GM20000 (cell line): ENCODE measurements around the gene SLC5A9.

Experiments used
- DNase-seq: peaks from one replicate; pipeline ENCODE4 v3.0.0; 2012; ENCODE audit warnings: low spot score
- CTCF ChIP-seq: IDR thresholded peaks from 2 replicates; pipeline ENCODE4 v1.5.1; 2012; ENCODE audit warnings: mild to moderate bottlenecking, control low read depth; ENCODE audit errors: extremely low read depth, missing control alignments

SLC5A9 gene

DNA sequence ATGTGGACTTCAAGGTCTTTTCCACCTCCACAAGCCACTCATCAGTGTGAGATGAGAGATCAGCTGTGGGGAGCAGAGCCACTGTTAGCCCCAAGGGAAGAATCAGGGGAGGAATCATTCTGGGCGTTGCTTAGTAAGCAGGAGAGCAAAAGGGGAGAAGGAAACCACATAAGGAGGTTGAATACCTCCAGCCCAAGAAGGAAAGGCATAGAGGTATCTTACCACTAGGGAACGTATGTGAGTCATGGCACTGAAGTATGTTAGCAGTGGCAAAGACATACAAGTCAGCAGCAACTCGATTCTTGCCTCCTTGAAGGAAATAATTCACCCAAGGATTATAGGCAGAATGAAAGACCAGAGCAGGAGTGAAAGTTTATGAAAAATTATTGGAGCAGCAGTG is 31.6 kb upstream of the SLC5A9 start:
- DNase-seq: no peak

GRCh38 chr1:48194801-48195200 is 27.7 kb upstream of the SLC5A9 start:
- TF ChIP-seq CTCF: no peak

More for the DNA sequence above, 31.6 kb upstream of the SLC5A9 start:
- TF ChIP-seq CTCF: no peak

DNA sequence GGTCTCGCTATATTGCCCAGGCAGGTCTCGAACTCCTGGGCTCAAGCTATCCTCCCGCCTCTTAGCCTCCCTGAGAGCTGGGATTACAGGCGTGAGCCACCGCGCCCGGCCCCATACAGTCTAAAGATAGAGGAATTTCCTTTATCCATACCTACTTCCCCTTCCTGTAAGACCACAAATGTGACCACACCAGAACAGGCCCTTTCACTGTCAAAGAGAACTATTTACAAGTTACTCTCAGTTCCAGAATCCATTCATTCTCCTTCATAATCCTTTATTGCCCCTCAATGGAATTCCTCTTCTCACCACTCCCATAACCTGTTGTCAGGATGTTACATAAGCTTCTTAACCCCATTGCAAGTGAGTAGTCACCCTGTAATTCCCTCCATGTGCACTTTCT is 26.3 kb upstream of the SLC5A9 start:
- no peak for DNase-seq
- TF ChIP-seq CTCF: no peak

More at GRCh38 chr1:48194801-48195200, 27.7 kb upstream of the SLC5A9 start:
- no peak for DNase-seq

DNA sequence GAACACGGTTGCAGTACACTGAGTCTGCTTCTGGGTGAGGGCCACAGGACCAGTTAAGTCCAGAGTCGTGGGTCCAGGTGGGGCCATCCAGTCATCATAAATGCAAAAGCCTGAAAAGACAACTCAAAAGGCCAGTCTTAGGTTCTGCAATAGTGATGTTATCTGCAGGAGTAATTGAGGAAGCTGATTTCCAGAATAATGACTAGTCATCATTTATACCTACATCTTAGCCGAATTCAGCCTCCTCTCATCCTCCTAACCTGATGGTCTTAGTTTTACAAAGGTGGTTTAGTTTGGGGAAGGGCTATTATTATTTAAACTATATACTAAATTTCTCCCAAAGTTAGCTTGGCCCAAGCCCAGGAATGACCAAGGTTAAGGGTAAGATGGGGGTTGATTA is 23.5 kb upstream of the SLC5A9 start:
- DNase-seq: no peak
- TF ChIP-seq CTCF: no peak

- DNase-seq: no peak
- no peak for TF ChIP-seq CTCF
These were observed 22.2 kb upstream of the SLC5A9 start for GRCh38 chr1:48200166-48200900.

DNA sequence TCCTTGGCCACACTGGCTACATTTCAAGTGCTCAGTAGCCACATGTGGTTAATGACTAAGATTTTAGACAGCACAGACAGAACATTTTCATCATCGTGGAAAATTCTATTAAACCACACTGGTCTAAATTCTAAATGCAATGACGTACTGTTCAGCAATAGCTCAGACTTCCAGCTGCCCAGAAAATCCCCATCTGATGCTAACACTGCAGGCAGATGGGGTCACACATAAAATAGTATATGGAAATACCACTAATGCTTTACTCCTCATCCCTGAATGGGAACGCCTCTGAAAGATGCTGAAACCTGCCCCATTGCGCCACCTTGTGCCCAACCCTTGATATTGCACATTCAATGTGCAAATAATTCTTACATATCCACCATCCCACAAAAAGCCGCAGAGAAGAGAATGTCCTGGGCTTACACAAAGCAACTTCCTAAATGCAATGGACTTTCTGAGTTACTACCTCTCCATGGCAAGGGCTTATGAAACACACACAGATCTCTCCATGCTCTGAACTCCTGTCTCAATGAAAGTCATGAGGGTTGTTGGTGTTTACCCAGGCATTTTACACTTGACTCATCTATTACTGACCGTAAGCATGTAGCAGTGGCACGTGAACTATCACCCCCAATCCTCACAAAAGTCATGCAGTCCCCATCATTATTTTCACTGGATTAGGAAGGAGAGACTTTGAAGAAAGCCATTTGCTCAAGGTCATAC is 20.3 kb upstream of the SLC5A9 start:
- peak; percentile 67 for TF ChIP-seq CTCF
- DNase-seq: peak; percentile 61

- TF ChIP-seq CTCF: peak; percentile 39
- peak; percentile 38 for DNase-seq
These were observed 19.1 kb upstream of the SLC5A9 start for GRCh38 chr1:48203287-48203900.
